Liver (tissue), 3 donors: ENCODE measurements around the gene APOBEC3A.

Experiments used
- JUND ChIP-seq, 2 donors: IDR thresholded peaks; 2 replicates each; pipeline ENCODE4 v1.6.1; 2016; ENCODE audit warnings: antibody characterized with exemption in 2 of 2
- RAD21 ChIP-seq, 2 donors: IDR thresholded peaks; 2 replicates each; pipeline ENCODE4 v1.6.1; 2016; ENCODE audit warnings: antibody characterized with exemption in 2 of 2, mild to moderate bottlenecking in 2 of 2
- RXRA ChIP-seq, 2 donors: IDR thresholded peaks; 2 replicates each; pipeline ENCODE4 v1.6.1; 2017 to 2018; ENCODE audit warnings: antibody characterized with exemption in 2 of 2, mild to moderate bottlenecking in 1 of 2
- SP1 ChIP-seq: IDR thresholded peaks from 2 replicates; pipeline ENCODE4 v1.6.1; 2018; ENCODE audit warnings: antibody characterized with exemption, mild to moderate bottlenecking
- TF ChIP-seq, protein P1 (sequence below): fragments of 150-350 bp; IDR thresholded peaks from 2 replicates; pipeline ENCODE4 v1.5.1; 2017; ENCODE audit warnings: improper control_type of control experiment, low read depth, low read length; ENCODE audit not compliant: missing input control
- donor health status: healthy.
- donor health status: healthy.

DNA sequence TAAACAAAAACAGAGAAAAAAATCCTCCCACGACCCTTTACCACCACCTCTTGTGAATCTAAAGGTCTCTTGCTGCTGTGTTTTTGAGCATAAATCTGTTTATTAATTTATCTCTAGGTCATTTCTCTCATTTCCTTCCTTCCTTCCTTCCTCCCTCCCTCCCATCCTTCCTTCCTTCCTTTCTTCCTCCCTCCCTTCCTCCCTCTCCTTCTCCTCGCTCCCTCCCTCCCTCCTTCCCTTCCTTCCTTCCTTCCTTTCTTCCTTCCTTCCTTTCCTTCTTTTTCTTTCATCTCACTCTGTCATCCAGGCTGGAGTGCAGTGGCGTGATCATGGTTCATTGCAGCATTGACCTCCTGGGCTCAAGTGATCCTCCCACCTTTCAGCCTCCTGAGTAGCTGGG is 13.5 kb upstream of the APOBEC3A start:
- TF ChIP-seq, protein P1, sequence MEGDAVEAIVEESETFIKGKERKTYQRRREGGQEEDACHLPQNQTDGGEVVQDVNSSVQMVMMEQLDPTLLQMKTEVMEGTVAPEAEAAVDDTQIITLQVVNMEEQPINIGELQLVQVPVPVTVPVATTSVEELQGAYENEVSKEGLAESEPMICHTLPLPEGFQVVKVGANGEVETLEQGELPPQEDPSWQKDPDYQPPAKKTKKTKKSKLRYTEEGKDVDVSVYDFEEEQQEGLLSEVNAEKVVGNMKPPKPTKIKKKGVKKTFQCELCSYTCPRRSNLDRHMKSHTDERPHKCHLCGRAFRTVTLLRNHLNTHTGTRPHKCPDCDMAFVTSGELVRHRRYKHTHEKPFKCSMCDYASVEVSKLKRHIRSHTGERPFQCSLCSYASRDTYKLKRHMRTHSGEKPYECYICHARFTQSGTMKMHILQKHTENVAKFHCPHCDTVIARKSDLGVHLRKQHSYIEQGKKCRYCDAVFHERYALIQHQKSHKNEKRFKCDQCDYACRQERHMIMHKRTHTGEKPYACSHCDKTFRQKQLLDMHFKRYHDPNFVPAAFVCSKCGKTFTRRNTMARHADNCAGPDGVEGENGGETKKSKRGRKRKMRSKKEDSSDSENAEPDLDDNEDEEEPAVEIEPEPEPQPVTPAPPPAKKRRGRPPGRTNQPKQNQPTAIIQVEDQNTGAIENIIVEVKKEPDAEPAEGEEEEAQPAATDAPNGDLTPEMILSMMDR: no peak
- TF ChIP-seq RXRA (IDR thresholded peaks at IDR 0.05) (no peak), JUND (IDR thresholded peaks at IDR 0.05) (no peak), SP1 (no peak), RAD21 (IDR thresholded peaks at IDR 0.05) (no peak)
